Measurements from ENCODE around the gene RFX4.

Gene RFX4

GRCh38 chr12:106582641-106583230 is at the start of gene RFX4:
RFX4 (plus strand) TSS chr12:106583004; CDS start chr12:106583321, 317 bp downstream.
- DNase-seq = no peak

GRCh38 chr12:106541201-106541600 is 41.6 kb upstream of the RFX4 start:
- DNase-seq = no peak

- DNase-seq = no peak
Observed at GRCh38 chr12:106551410-106551809, 31.4 kb upstream of the RFX4 start.

- DNase-seq = no peak
Observed at GRCh38 chr12:106552228-106552627, 30.6 kb upstream of the RFX4 start.

- no peak for DNase-seq
Observed at GRCh38 chr12:106564678-106565329, 18.0 kb upstream of the RFX4 start.

- DNase-seq = no peak
Observed at GRCh38 chr12:106566771-106567170, 16.0 kb upstream of the RFX4 start.

GRCh38 chr12:106573239-106573638 is 9.6 kb upstream of the RFX4 start:
- no peak for DNase-seq

- DNase-seq = no peak
Observed at GRCh38 chr12:106576848-106577247, 6.0 kb upstream of the RFX4 start.

- no peak for DNase-seq
Observed at GRCh38 chr12:106580671-106581508, 1.9 kb upstream of the RFX4 start.

- no peak for DNase-seq
Observed at GRCh38 chr12:106581543-106582248, 1.1 kb upstream of the RFX4 start.

- DNase-seq = no peak
Observed at GRCh38 chr12:106582249-106582591, 584 bp upstream of the RFX4 start.

- DNase-seq = no peak
Observed at GRCh38 chr12:106583242-106584103, 669 bp downstream of the RFX4 start.

GRCh38 chr12:106584104-106585064 is 1.6 kb downstream of the RFX4 start:
- no peak for DNase-seq

- DNase-seq = no peak
Observed at GRCh38 chr12:106585105-106585520, 2.3 kb downstream of the RFX4 start.

GRCh38 chr12:106585521-106586277 is 2.9 kb downstream of the RFX4 start:
- DNase-seq = no peak

- DNase-seq = no peak
Observed at GRCh38 chr12:106586278-106586802, 3.5 kb downstream of the RFX4 start.

GRCh38 chr12:106586803-106587684 is 4.2 kb downstream of the RFX4 start:
- no peak for DNase-seq

- no peak for DNase-seq
Observed at GRCh38 chr12:106588771-106589170, 6.0 kb downstream of the RFX4 start.

GRCh38 chr12:106590601-106591000 is 7.8 kb downstream of the RFX4 start:
- DNase-seq = no peak
